ENCODE measurements around the gene SNRPD3.
"Not testable (repeated sequence)": the region's sequence is repeated elsewhere in the genome, so short reads cannot be mapped to it uniquely, and the experiment has no call there.

Gene SNRPD3

DNA sequence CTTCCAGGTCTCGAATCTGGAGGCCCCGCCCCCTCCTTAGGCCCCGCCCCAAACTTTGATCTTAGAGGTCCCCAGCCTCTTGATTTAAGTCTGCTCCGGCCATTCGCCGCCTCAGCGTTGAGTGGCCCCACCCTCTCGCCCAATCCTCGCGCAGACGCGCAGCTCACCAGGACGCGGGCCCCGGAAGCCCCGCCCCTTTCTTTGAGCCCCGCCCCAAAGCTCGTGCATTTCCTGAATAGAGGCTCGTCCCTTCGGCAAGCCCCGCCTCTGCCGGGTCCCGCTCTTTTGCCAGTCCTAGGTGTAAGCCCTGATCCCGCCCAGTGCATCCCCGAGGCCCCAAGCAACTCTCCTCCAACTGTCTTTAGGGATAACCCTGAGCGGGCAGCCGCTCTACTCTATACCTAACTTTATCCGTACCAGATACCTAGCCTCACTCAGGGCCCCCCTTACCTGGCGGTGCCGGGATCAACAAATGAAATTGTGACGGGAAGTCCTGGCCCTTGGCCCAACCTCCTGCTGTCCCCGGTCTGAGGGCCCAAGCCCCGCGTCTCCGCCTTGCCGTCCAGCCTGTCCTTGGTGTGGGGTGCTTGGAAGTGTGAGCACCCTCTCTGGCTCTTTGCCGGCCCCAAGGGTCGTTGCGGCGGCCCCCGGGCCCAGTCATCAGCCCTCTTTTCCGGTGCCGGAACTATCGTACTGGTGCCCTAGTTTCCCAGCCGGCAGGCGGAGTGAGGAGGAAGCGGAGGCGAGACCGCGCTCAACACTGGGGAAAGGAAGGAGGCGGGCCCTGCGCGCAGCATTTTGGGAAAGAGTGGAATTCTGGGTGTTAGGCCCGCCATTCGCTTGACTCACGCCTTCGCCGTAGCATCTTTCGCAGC is at the start of gene SNRPD3:
Gene SNRPD3 (plus strand): TSS at position 835 of the 875 bp plus-strand sequence. CDS start 1,676 bp downstream, outside the sequence.
- DNase-seq: peak; percentile 98

DNA sequence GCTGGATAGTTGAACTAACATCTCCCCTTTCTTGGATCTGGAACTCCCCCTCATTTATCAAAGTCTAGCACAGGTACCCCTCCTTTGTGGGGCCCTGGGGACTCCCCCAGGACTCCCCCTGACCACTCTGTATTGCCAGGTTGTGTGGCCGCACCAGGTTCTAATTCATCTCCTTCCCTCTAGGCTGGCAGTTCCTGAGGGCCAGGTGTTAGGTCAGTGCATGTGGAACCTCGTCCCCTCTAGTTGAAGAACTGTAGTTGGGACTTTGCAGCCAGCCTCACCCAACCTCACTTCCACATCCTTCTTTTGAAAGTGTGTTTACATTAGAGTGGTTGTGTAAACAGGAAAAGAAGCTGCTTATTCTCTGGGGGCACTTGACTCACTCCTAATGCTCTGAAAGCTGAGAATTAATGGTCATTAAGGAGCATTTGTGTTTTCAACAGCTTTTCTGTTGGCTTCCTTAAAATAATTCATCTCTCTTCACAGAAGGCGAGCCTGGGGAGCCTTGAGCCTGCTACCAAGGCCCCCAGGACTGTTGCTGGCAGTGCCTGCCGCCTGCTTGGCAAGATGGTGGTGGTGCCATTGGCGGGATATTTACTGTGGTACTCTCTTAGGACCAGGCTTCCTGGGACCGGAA is 48.9 kb upstream of the SNRPD3 start:
- no peak for DNase-seq

DNA sequence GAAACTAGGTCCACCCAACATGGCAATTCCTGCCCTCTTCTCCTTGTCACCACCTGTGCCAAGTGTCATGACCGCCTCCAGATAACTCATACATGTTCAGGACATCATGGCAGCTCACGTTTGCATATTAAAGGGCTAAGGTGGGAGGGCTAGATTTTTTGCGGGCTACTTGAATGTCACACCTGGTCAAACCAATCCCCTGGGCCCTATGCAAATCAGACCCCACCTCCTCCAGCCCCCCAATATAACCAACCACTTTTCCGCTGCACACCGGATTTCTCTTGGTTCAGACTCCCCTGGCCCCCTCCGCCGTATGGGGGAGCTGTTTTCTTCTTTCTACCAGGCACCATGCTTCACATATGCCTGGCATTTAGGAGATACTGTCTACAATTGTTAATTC is 48.1 kb upstream of the SNRPD3 start:
- DNase-seq: no peak

DNA sequence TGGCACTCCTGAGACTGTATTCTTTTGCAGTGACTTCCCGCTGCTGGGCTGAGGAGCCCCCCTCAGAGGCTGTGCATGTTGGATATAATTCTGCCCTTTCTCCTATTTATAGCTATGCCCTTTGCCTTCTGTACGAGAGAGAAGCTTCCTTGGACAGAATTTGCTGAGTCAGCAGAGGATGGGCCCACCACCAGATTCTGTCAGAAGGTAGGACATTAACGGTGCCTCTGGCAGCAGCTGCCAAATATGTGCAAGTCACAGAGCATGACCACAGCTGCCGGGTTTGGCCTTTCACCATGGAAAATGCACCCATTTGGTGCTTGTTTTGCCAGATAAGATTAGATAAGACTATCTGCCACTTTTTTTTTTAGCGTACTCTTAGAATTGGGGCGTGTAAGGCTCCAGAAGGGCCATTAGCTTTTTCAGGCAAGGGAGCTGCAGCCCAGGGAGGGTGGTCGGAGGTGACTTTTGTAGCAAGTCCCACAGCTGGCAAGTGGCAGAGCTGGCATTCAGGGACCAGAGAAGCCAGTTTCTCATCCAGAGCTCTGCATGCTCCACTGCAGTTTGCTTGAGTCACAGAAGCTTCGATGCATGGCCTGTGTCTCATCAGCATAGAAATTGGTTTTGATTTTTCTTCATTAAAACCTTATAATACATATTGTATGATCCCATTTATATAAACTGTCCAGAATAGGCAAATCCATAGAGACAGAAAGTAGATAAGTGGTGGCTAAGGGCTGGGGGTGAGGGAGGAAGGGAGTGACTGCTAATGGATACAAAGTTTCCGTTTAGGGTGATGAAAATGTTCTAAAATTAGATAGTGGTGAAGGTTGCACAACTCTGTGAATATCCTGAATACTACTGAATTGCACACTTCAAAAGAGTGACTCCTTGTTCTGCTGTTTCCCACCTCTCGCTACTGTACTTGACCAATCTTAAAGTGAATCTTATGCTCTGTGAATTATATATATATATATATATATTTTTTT is 44.9 kb upstream of the SNRPD3 start:
- no peak for DNase-seq

DNA sequence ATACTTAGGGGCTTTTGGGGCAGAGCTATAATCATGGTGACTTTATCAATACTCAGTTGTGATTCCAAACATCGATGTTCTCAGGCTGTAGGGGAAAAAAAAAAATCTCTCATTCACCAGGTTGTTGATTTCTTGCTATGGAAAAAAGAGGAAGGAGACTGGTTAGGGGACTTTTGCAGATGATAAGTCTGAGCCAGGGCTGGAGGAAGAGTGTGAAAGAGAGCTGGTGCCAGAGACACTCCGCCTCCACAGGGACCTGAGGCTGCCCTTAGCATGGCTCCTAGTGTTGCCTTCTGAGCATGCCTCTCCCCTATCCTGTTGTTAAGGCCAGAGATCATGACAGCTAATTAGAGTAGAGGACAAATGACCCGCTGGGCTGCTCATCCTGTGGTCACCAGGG is 43.8 kb upstream of the SNRPD3 start:
- DNase-seq: no peak

DNA sequence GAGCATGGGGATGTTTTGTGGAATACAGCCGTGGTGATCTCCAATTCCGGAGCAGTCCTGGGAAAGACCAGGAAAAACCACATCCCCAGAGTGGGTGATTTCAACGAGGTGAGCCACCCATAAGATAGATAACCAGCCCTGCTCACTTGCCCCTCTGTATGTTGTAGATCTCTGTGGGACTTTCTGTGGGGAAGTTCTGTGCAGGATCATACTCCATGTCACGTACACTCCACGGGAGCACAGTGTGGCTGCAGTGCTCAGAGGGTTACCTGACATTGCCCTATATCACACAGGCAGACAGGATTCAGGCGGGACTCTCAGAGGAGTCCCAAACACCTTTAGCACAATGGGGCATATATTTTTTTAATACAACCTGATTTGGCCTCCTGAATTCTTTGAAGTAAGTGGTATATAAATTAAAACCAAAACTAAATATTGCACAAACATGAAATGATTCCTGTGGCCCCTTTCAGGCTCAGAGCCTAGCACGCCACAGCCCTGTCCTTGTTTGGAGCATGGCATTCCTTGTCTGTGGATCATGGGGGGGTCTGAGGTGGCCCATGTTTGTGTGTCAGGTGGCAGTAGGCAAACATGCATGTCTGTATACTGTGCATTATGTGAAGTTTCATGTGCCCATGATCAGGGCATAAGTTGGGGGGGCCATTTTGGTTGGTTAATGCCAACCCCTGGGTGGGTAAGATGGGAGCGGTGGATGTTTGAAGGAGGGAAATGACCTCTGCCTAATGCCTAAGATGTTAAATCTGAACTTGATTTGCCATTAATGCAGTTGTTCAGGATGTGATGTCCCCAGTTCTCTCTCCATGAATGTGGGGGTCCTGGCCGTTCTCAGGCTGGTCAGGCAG is 42.2 kb upstream of the SNRPD3 start:
- no peak for DNase-seq

DNA sequence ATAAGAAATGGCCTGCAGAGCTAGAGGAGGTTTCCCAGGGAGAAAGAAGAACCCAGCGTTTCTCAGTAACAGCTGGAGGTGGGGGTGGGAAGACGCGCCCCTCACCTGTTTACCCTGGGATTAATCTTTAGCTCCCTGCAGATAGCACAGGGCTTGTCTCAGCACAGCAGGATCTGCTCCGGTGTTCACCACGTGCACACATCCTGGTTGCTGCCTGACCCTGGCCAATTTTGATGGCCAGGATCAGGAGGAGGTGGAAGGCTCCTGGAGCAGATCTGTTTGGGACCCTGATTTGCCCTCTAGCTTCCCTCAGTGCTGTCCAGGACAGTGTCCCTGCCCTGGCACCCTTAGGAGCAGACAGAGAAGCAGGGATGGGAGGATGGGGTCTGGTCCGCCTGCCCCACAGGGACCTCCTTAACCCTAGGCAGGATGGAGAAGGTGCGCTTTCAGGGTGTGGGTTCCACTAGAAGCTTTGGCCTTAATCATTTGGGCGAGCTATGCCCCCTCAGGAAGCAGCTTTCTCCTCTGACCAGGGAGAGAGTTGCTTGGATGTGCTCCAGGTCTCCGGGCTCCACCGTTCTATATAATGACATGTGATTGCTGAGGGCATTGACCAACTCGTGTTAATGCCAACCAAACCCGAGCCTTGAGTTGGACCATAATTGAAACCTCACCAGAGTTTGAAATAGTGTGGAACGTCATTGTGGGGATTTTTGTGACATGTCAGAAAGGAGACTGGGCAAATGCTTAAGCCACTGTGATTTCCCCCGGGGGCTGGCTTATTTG is 41.4 kb upstream of the SNRPD3 start:
- DNase-seq: peak; percentile 3

DNA sequence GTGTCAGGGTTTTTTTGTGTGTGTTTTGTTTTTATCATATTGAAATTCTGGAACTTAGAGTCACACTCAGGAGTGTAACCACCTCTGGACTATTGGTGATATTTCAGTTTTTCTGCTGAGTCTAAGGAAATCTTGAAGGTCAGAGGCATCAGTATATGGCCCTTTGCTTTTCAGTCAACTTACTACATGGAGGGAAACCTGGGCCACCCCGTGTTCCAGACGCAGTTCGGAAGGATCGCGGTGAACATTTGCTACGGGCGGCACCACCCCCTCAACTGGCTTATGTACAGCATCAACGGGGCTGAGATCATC is 40.8 kb upstream of the SNRPD3 start:
- DNase-seq: no peak

DNA sequence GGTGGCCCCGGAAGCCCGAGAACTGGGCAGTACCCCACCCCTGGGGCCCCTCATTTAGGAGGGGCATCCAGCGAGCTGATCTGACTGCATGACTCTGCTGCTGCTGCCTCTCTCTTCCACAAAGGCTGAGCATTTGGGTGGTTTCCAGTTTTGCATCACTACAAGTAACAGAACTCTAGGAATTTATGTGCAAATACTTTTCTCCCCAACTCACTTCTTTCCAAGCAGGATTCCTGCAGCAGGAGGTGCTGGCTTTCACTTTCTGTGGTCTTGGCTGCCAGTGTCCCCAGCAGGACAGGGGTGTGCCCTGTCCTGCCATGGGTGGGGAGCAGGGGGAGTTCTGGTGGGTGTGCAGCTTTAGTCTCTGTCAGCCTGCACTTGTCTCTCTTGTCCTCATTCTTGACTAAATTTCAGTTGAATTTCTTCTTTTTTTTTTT is 39.5 kb upstream of the SNRPD3 start:
- DNase-seq: no peak

DNA sequence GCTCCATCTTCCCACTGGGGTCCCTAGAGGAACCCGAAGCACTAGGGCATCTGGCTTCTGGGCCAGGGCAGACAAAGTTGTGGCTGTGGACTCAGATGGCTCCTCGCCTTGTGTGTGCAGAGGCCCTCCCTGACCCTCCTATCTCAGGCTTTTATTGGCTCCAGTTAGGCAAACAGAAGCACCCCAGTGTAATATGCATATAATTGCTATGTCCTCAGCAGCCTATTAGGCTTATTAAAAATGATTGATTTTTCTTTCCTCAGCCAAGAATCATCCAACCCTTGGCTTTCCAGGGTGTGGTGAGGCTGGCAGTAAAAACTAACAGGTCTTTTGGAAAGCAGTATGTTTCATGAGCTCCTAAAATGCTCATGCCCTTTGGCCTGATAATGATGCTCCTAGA is 38.4 kb upstream of the SNRPD3 start:
- no peak for DNase-seq

DNA sequence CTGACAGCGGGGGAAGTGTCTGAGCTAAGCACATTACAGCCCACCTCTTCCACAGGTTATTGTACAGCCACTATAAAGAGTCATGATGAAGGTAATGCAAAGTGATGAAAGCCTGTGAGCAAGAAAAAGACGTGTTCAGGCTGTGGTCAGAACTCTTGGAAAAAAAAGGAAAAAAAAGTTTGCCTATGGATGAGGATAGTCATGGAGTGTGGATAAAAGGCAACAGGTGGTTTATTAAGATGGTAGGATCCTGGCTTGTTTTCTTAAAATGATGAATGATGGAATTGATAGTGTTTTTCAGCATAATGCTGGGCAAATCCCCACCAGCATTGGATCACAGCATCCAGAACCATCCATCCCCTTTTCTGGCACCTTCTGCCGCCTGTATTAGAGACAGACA is 37.6 kb upstream of the SNRPD3 start:
- no peak for DNase-seq

DNA sequence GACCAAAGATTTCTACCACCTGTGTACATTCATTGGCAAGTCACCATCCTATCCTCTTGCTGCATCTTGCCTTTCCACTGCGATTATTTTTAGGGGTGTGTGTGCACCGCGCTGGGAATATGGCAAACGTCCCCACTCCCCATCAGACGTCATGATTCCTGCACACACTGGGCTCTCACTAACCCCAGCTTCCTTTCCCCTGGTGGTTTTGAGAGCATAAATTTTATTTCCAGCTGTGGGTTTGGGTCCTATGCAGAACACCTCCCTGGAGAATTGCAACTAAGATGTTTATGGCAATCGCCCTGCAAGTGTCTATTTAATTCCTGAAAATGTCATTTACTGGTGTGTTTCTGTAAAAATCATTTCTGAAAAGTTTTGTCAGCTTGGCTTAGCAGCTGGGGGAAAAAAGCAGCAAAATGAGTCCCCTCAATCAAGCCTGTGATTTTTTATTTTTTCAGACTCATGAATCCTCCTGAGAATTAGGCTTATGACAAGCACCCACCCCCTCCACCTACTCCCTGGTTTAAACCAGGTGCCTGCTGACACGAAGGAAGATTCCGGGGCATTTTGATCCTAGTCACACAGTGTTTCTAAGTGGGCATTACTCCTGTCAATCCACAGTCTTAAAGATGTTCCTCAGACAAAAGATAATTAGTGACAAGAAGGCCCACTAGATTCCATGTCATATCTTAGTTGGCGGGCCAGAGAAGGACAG is 36.9 kb upstream of the SNRPD3 start:
- no peak for DNase-seq

DNA sequence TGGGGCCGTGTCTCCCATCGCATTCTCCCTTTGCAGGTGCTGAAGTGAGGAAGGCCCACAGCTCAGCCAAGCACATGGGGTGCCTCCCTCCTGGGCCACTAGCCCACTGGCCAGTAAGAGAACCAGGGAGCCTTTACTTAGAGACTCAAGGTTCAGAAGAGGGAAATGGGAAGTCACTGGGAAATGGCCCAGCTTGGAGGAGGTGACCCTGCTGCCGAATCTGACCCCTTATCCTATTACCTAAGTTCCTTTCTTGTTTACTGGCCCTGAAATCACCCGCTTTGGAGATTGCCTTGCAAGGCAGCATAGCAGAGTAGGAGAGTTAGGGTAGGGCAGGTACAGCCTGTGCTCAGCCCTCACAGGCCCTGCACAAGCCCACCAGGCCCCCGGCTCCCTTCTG is 36.3 kb upstream of the SNRPD3 start:
- no peak for DNase-seq

DNA sequence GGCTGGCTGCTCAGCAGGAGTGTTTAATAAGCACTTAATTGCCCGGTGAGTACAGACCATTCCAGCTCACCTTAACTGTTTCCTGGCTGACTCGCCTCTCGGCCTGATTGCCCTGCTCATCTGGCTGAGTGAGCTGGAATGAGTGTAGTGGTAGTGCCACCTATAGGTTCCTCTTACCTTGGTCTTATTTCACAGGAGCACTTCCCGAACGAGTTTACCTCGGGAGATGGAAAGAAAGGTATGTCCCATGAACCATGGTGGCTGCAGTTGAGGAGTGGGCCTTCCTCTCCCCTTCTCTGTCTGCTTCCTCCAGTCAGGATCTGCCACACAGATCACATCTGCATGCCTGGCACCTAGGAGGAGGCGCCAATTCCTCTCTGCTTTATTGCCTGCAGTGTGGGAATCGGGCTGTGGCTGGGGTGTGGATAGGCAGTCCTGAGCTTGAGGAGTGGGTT is 34.0 kb upstream of the SNRPD3 start:
- peak; percentile 57 for DNase-seq

DNA sequence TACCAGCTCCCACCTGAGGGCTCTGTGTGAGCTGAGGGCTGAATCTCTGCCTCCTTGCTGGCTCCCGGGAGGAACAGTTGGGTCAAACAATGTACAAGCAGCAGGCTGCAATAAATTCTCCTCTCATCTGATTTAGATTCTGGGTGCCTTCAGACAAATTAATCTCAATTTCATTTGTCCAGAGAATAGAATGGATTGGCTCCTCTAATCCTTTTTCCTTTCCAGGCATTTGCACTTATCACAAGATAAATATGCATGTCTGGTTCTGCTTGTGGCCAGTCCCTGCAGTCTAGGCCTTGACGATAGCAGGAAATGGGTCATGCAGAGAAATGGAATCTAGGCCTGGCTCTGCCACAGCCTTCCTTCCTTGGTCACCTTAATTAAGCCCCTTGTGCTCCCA is 31.9 kb upstream of the SNRPD3 start:
- DNase-seq: no peak

DNA sequence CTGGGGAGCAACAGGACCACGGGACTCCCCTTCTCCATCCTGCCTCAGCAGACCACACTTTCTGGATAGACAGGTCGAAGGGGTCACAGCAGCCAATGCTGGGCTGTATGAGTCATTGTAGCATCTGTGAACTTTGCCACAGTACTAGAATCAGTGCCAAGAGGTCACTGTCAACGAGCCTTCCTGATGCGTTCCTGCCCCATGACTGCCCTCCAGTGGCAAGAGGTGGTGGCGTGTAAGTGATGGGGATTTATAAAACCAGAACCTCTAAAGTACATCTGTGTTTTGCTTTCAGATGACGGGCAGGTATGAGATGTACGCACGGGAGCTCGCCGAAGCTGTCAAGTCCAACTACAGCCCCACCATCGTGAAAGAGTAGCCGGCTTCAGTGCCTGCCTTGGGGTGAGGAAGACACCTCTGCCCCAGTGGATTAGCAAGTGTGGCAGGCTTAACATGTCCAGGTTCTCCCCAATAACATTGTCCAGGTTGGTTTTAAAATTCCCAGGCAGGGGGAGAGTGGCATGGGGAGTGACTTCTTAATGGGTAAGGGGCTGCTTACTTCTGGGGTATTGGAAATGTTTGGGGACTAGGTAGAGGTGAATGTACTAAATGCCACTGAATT is 30.3 kb upstream of the SNRPD3 start:
- peak; percentile 46 for DNase-seq

DNA sequence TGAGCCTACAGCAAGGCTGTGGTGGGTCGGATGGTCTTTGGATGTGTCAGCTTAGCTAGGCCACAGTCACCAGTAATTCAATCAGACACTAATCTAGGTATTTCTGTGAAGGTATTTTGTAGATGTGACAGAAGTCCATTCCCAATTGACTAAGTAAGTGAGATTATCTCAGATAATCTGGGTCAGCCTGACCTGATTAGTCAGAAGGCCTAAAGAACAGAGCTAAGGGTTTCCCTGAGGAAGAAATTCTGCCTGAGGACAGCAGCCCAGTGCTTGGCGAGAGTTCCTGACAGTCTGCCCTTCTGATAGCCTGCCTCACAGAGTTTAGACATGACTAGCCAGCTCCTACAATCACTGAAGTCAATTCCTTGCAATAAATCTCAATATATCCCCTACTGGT is 29.6 kb upstream of the SNRPD3 start:
- no peak for DNase-seq

DNA sequence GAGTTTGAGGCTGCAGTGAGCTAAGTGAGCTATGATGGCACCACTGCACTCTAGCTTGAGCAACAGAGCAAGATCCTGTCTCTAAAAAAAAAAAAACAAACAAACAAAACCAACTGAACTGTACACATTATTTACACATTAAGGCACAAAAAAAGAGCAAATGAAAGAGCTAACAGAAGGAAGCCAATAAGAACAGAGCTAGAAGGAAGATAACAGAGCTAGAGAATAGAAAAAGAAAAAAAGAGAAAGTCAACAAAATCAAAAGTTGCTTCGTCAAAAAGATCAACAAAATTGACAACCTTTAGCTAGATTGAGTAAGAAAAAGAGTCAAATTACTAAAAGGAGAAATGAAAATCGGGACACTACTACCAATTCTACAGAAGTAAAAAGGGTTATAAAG is 25.9 kb upstream of the SNRPD3 start:
- DNase-seq: no peak

DNA sequence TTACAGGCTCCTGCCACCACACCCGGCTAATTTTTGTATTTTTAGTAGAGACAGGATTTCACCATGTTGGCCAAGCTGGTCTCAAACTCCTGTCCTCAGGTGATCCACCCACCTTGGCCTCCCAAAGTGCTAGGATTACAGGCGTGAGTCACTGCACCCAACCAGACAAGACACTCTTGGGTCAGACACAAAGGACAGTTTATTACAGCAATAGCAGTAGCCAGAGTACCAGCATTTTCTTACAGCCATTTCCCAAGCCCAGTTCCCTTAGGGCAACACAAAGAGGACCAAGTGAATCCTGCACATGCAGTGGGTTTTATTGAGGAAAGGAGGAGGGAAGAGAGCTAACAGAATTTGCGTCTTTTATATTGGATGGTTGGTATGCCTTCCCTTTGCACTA is 24.8 kb upstream of the SNRPD3 start:
- not testable (repeated sequence) for DNase-seq

DNA sequence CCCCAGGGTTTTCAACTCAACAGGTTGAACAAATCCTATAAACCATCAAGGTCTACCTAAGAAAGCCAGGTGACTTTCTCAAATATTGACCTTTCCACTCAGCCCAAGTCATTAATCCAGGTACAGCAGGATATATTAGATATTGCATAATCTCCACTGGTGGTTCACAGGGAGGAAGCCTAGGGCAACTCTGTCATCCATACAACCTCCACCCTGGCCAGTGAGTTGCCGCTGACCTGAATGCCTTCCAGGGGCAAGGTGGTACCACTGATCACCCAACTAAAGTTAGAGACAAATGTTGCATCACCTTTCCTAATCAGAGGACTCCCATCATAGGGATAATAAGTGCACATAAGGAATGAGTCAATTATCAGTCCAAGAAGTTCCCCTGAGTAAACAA is 23.7 kb upstream of the SNRPD3 start:
- DNase-seq: no peak
